Measurements from ENCODE around the gene SLC9A1.

The SLC9A1 gene

GRCh38 chr1:27102707-27103468, 52.0 kb downstream of the SLC9A1 start:
- no peak for DNase-seq (ENCODE audit: low read depth)

GRCh38 chr1:27102134-27102706, 52.7 kb downstream of the SLC9A1 start:
- DNase-seq (ENCODE audit: low read depth), result no peak

DNA sequence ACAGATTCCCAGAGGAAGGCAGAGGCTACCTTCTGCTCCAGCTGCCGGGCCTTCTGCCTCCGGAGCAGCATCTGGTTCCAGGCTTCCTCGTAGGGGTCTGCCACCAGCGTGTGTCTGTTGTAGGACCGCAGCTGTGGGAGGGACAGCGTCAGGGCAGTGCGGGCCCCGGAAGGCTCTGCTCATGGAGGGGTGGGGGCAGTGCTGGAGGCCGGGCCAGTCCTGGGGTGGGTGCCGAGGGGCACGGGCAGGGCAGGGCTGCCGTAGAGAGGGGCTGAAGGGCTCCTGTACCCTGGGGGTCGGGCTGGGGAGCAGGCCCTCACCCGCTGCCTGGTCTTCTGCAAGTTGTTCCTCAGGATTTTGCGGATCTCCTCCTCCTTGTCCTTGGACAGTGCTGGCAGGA, 53.2 kb downstream of the SLC9A1 start:
- DNase-seq (ENCODE audit: low read depth), result no peak

DNA sequence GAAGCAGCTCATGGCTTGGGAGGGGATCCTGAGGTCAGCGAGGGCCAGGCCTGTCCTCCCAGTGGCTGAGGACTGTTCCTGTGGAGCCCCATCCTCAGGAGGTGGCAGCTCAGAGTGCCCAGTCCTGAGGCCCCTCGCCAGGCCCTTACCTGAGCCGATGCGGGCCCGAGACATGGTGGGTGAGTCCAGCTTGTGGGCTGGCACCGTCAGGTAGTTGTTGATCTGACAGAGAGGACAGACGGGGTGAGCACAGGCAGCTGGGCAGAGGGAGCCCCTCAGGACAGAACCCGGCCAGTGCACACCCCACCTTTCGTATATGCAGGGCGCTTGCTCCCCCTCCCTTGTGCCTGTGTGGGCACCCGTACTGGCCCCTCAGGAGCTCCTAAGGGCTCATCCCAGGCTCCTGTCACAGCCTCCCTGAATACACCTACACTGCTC, 53.9 kb downstream of the SLC9A1 start:
- no peak for DNase-seq (ENCODE audit: low read depth)

DNA sequence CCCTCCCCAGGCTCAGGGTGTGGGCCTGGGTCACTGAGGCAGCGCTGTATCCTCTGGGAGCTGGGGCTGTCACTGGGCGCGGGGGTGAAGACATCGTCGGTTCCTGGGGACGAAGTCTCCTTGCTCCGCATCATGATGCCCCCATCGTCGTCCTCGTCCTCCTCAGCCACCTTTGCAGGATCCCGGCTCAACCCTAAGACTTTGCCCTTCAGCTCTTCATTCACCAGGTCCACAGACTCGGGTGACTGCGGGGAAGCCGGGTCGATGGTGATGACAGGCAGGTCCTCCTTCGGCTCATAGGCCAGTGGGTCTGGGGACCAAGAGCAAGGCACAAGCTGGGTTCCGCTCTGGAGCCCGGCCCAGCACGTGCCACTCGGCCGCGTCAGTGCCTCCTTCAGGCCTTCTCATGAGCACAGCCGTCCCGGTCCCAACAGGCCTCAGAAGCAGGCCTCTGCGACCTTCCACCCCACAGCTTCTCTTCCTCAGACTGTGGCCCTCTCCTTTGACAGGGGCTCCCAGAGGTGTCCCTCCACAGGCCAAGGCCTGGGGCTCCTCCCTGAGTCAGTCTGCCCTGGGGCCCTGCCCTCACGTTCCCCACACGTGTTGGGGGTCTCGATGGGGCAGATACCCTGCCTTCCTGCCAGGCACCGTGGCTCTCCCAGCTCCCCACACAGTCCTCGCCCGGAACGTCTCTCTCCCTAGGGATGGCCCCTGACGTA, 54.4 kb downstream of the SLC9A1 start:
- DNase-seq (ENCODE audit: low read depth), result no peak

- DNase-seq (ENCODE audit: low read depth), result peak; percentile 52
Observed at GRCh38 chr1:27099587-27100334, 55.2 kb downstream of the SLC9A1 start.

DNA sequence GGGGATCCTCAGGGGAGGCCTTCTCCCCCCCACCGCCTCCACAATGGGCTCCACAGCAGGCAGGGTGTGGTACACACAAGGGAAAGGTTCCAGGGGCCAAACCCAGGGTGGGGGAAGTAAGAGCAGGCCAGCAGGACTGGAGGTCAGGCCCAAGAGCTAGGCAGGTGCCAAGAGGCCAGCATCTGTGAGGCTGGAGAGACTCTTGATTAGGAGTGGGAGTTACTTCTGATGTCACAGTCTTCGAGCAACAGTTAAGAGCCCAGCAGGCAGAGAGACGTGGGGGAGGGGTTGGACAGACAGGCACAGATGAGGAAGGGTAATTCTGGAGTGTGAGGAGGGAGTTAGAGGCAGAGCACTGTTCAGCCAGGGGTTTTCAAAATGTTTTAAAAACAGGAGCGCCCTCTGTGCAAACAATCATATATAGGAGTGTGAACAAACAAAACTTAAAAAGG, 55.8 kb downstream of the SLC9A1 start:
- DNase-seq (ENCODE audit: low read depth), result no peak

GRCh38 chr1:27098431-27099134, 56.3 kb downstream of the SLC9A1 start:
- no peak for DNase-seq (ENCODE audit: low read depth)

DNA sequence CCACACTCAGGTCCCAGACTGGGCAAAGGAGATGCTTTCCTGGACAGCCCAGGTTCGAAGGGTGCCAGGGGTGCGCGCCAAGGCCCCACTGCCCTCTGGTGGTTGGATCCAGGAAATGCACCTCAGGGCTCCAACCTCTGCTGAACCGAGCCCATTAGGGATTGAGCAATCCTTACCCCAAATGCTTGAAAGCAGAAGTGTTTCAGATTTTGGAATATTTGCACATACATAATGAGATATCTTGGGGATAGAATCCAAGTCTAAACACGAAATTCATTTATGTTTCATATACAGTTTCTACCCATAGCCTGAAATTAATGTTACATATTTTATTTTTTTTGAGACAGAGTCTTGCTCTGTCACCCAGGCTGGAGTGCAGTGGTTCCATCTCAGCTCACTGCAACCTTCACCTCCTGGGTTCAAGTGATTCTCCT, 57.4 kb downstream of the SLC9A1 start:
- DNase-seq (ENCODE audit: low read depth), result peak; percentile 49

GRCh38 chr1:27095576-27095975, 59.3 kb downstream of the SLC9A1 start:
- DNase-seq (ENCODE audit: low read depth), result no peak

DNA sequence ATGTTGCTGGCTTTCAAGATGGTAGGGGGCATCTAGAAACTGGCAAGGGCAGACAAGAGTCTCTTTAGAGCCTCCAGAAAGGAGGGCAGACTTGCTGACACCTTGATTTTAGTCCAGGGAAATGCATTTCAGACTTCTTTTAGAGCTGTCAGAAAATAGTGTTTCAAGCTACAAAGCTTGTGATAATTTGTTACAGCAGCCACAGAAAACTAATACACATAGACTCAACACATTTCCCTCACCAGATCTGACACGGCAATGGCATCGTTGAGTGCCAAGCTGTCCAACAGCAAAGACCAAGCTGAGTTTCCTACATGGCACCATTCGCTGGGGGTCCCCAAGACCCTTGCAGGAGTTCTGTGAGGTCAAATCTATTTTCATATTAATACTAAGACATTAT, 62.0 kb downstream of the SLC9A1 start:
- DNase-seq (ENCODE audit: low read depth), result no peak

- DNase-seq (ENCODE audit: low read depth), result no peak
Observed at GRCh38 chr1:27090911-27091310, 64.0 kb downstream of the SLC9A1 start.

DNA sequence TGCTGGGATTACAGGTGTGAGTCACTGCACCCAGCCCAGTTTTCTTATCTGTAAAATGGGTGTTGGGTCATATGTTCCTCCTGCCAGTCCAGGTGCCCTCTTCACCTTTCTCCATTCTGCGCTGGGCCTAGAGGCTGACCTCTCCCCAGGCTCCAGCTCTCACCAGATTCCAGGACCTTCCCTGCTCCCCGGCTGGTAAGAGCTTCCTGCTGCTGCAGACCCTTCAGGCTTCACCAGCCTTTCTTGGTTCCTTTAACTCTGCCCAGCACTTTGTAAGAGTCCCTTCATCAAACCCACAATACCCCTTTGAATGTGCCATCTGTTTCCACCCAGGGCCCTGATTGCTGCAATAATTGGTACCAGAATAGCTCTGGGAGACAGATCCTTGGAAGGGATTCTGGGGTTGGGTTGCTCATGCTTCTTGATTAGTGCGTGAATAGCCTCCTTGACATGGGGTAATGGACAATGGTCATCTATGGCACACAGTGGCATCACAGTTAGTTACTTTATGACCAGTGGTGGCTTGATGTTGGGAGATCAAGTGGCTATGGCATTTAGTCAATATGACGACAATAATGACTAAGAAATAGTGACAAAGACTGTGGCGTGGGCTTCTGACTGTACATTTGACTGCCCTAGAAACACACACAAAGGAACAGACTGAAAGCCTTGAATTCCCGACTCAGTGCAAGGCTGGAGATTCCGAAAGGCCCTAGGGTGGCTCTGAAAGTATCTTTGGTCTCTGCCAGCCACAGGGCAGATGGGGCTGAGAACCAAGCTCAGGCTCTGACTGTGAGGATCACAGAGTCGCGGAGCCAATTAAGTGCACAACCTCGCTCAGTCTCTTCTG, 67.3 kb downstream of the SLC9A1 start:
- no peak for DNase-seq (ENCODE audit: low read depth)

DNA sequence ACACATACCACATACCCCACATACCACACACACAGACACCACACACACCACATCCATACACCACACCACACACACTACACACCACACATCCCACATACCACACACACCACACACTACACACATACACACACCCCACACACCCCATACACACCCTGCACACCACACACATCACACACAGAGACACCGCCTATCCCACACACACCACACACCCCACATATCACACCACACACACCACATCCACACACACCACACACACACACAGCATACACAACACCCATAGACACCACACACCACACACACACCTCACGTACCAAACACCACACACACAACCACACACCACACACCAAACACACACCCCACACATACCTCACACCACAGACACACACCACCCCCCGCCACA, 68.3 kb downstream of the SLC9A1 start:
- no peak for DNase-seq (ENCODE audit: low read depth)

DNA sequence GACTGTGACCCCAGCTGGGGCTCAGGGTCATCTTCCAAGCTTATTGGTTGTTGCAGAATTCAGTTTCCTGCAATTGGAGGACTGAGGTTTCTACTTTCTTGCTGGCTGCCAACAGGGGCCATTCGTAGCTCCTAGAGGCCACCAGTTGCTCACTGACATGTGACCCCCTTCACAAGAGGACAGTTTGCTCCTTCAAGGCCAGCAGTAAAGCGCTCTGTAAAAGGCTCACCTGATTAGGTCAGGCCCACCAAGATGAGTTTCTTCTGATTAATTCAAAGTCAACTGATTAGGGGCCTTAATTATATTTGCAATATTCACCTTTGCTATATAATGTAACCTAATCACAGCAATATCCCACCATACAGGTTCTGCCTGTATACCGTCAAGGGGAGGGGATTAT, 68.9 kb downstream of the SLC9A1 start:
- no peak for DNase-seq (ENCODE audit: low read depth)

DNA sequence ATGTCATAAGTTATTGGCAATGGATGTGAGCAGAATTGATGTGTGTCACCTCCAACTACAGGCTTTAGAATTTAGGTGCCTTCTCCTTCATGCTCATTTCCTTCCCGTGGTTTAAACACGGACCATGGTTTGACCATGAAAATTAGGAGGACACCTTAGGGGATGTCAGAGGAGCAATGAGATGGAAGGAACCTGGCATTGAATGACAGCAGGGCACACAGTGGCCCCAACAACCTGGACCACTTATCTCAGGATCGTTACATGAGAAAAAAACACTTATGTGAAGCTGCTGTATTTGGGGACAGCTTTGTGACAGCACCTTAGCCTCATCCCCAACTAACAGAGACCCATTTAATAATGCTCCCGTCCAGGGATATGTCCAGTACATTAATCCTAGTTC, 70.8 kb downstream of the SLC9A1 start:
- DNase-seq (ENCODE audit: low read depth), result no peak

- no peak for DNase-seq (ENCODE audit: low read depth)
Observed at GRCh38 chr1:27077968-27078367, 77.0 kb downstream of the SLC9A1 start.

DNA sequence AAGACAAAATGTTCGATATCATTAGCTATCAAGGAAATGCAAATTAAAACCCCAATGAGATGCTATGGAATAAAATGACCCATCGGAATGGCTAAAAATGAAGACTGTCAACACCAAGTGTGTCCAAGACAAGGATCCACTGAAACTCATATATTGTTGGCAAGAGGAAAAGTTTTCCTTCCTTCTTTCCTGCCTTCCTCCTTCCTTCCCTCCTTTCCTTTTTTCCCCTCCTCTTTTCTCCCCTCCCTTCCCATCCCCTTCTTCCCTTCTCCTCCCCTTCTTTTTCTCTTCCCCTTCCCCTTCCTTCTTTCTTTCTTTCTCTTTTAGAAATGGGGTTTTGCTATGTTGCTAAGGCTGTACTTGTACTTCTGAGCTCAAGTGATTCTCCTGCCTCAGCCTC, 78.1 kb downstream of the SLC9A1 start:
- no peak for DNase-seq (ENCODE audit: low read depth)

- DNase-seq (ENCODE audit: low read depth), result peak; percentile 22
Observed at GRCh38 chr1:27074175-27074780, 80.6 kb downstream of the SLC9A1 start.

- no peak for DNase-seq (ENCODE audit: low read depth)
Observed at GRCh38 chr1:27071049-27071416, 83.9 kb downstream of the SLC9A1 start.

Data from HS-5 (cell line).